HG03432 (cell line): ENCODE results near the gene TIE1.

Experiments used
- ATAC-seq: cut with Tn5 transposase; IDR thresholded peaks from one replicate; pipeline ENCODE4 v1.9.1; 2021; ENCODE audit warnings: mild to moderate bottlenecking, moderate library complexity; ENCODE audit not compliant: unreplicated experiment

TIE1 gene

GRCh38 chr1:43292679-43293078 lies 8.1 kb upstream of the TIE1 start:
- ATAC-seq: no peak

DNA sequence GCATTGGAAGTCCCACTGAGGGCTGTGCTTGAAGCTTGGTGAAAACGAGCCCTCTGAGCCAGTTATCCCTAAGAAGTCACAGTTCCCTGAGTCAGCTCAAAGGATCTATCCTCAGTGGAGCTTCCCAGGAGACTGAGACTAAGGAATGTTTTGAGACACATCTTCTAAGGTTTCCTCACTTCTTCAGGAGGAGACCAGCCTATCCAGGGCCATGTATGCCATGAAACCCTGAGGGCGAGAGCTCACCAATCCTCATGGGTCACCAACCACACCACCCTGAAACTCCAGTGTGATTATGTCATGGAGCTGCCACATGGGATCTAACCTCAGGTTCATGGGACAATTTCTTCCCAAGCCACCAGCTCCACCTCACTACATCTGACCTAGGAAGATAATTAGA lies 7.6 kb upstream of the TIE1 start:
- no peak for ATAC-seq

- ATAC-seq: no peak
Measured at GRCh38 chr1:43293896-43294760, 6.7 kb upstream of the TIE1 start.

DNA sequence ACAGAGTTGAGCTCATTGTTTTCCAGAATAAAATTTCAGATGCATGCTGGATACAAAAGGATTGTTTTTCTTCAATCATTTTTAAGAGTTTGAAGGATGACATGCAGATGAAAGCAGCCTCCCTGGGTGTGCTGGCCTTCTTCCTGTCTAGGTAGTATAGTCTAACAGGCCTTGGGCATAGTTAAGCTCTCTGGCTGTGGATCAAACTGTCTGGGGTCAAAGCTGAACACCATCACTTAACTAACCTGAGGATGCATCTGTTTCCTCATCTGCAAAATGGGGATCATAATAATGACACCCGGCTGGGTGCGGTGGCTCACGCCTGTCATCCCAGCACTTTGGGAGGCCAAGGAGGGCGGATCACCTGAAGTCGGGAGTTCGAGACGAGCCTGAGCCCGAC lies 6.0 kb upstream of the TIE1 start:
- no peak for ATAC-seq

DNA sequence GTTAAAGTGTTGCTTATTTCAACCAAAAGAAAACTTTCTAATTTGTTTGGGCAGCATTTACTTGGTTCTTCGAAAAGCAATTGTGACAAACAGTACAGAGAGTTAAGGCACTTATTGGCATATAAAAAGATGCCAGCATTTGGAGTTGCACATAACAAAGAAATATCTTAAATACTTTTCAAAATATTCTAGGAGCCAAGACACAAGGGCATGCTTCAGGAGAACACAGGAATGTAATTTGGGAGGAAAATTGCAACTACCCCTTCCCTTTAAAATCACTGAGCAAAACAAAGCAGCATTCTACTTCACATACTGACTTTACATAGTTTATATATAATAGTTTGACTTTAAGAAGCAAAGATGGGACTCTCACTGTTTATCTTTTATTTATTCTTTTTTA lies 4.6 kb upstream of the TIE1 start:
- no peak for ATAC-seq

- no peak for ATAC-seq
Measured at GRCh38 chr1:43298055-43298454, 2.7 kb upstream of the TIE1 start.

DNA sequence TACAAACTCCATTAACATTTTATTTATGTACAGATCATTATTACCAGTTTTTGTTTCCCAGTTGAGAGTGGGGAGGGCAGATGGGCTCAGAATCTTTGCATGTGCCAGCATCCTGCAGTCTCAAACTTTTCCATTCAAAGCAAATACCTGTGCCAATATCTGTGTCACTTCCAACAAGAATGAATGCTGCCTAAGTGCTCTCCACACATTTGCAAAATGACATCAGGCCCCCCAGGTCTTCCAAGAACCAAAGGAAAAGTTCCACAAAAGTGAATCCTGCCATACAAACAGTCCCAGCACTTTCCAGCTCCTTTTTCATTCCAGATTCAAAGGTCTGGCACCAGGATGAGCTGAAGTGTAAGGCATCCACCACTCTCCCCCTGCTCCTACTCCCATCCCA lies 1.7 kb upstream of the TIE1 start:
- ATAC-seq: no peak

DNA sequence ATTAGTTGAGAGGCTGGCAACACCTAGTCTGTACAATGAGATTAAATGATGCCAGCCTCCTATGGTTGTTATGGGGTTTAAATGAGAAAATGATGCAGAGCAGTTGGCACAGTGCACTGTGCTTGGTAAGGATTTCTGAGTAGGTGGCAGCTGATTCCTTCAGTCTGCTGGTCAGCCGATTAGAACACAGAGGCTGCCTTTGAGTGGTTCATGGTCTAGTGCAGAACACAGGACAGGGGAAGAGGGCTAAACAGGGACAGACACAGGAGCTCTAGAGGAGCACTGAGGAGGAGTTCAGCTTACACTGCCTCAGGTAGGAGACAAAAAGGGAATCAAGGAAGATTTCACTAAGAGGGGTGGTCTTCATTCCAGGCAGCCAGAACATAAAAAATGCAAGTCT lies 1.4 kb downstream of the TIE1 start:
- no peak for ATAC-seq

DNA sequence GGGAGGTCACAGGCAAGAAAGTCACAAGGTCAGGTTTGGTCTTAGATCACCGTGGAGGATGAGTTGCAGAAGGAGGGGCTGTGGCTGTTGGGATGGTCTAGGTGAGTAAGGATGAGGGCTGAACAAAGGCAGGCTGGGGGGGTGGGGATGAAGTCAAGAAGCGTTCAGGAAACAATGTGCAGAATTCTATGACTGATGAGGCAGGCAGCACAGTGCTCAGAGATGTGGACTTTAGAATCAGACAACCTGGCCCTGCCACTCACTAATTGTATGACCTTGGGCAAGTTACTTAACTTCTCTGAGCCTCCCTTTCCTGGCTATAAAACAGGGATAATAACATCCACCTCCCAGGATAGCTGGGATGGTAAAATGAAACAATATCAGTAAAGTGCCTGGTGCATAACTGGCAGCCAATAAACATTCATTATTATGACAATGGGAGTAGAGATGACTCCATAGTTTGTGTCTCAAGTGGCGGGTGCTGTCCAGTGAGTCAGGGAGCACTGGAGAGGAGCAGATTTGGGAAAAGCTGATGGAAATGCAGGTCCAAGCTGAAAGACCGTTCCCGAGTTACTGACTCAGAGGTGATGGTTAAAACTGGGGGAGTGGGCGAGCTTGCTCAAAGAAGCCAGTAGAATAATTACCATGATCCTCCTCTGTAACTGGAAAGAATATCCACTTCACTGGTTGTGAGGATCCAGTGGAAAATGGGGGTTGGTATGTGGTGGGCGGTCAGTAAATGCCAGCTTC lies 2.1 kb downstream of the TIE1 start:
- ATAC-seq: no peak

DNA sequence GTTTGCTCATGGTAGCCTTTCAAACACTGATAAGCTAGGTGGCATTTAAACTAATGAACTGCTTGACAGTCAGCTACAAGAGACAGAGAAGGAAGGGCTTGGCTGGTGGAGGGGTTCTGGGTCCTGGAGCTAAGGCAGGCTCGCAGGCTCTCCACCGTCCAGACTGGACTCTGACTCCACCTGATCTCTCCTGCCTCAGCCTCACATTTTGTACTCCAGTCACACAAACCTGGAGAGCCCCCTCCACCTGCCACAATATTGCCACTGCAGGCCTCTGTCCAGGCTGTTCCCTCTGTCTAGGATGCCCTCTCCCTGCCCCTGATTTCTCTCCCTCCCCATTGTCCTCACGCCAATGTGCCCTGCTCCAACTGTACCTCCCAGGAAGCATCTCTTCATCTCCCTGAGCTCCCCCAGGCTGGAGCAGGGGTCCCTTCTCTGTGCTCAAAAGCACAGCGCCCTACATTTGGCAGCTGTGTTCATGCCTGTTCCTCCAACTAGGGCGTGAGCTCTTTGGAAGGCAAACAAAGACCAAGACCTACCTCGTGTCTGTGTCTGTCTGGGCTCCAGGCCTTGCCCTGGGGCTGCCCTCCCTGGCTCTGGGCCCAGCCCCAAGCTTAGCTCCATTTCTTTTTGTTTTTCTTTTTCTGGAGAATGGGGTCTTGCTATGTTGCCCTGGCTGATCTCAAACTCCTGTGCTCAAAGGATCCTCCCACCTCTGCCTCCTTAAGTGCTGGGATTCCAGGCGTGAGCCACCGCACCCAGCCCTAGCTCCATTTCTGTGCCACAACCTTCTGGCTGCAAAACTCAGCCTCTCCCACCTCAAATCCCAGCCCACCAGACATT lies 2.9 kb downstream of the TIE1 start:
- ATAC-seq: no peak

DNA sequence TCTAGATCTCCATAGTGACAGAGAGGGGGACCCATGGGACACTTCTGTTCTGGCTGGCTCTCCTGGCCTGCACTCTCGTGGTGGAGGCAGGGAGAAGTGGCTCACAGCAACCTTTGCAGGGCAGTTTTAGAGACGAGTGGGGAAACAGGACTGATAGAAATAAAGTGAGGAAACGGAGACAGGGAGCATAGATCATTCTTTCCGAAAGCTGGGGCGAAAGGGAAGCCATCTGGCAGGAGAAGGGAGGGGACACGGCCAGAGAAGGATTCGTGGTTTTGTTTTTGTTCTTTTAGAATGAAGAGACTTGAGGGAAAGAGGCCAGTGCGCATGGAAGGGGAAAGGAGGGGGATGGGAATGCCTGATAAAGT lies 3.5 kb downstream of the TIE1 start:
- no peak for ATAC-seq

- no peak for ATAC-seq
Measured at GRCh38 chr1:43304771-43305300, 4.1 kb downstream of the TIE1 start.

DNA sequence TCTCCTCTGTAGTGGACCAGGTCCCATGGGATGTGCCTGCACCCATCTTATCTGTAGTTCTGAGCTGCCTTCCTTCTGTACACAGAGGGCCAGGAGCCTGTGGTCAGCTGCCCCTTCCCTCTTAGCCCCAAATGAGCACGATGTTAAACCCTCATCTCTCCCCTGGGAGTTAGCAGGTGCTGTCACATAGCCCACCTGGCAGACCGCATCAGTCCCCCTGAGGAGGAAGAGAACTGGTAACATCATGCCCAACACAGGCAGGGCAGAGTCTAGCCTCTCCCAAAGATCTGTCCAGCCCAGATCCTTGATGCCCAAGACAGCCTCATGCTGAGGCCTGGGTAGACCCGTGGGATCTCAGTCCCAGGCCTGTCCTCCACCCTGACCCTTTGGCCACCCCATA lies 4.7 kb downstream of the TIE1 start:
- ATAC-seq: no peak

GRCh38 chr1:43305926-43306687 lies 5.3 kb downstream of the TIE1 start:
- no peak for ATAC-seq

GRCh38 chr1:43306688-43307457 lies 6.1 kb downstream of the TIE1 start:
- ATAC-seq: no peak

DNA sequence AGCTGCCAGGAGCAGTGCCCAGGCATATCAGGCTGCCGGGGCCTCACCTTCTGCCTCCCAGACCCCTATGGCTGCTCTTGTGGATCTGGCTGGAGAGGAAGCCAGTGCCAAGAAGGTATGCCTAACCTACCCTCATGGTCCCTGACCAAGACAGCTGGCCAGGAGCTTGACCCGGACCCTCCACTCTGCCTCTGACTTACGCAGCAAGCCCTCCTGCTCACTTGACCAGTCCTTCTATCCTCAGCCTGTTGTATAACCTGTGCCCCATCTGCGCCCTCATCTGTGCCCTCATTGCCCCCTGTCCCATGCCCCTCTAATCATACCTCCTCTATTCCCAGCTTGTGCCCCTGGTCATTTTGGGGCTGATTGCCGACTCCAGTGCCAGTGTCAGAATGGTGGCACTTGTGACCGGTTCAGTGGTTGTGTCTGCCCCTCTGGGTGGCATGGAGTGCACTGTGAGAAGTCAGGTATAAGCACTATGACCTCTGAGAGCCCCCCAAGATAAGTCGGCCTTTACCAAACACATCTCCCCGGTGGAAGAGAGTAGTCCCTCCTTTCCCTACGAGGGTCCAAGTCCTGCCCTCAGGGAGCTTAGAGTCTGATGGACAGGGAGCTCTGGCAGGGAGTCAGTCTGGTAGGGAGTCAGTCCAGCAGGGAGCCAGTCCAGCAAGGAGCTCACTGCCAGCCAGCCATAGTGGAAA lies 6.8 kb downstream of the TIE1 start:
- no peak for ATAC-seq

- no peak for ATAC-seq
Measured at GRCh38 chr1:43308635-43309404, 8.0 kb downstream of the TIE1 start.

DNA sequence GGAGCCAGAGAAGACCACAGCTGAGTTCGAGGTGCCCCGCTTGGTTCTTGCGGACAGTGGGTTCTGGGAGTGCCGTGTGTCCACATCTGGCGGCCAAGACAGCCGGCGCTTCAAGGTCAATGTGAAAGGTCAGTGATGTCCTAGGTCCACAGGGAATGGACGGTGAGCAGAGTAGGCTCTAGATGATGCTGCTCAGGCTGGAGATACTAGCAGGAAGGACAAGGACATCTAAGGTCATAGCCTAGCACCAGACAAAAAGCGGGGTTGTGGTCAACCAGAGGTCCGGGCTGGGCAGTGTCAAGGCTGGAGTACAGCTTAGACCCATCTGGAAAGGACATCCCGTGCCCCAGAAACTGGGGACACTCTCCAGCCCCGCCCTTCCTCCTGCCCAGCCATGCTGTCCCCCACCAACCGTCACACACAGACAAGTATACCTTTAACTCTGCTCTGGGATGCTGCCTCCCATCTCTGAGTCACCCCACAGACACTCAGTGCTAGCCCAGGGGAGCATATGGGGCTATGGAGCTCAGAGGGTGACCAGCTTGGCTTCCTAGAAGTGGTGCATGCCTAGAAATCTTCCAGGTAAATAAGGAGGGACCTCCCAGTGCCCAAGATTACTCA lies 8.7 kb downstream of the TIE1 start:
- ATAC-seq: no peak
